Activated CD4-positive, CD25-positive, alpha-beta regulatory T cell treated with anti-CD3 and anti-CD28 coated beads, Interleukin-2, amount 50 U/mL, for 72 hours (primary cell): Measurements from ENCODE around the gene AQP10.
"Not testable (repeated sequence)": the region's sequence is repeated elsewhere in the genome, so short reads cannot be mapped to it uniquely, and the experiment has no call there.

Experiments
- DNase-seq: peaks from one replicate; pipeline ENCODE4 v3.0.0; 2021

AQP10 gene

GRCh38 chr1:154346276-154346917 lies 25.5 kb downstream of the AQP10 start:
- no peak for DNase-seq

GRCh38 chr1:154347961-154348360 lies 27.1 kb downstream of the AQP10 start:
- DNase-seq = no peak

GRCh38 chr1:154348429-154349076 lies 27.7 kb downstream of the AQP10 start:
- no peak for DNase-seq

- no peak for DNase-seq
Observed at GRCh38 chr1:154349121-154349520, 28.2 kb downstream of the AQP10 start.

GRCh38 chr1:154350383-154350782 lies 29.5 kb downstream of the AQP10 start:
- no peak for DNase-seq

- DNase-seq = no peak
Observed at GRCh38 chr1:154351363-154352068, 30.6 kb downstream of the AQP10 start.

- DNase-seq = no peak
Observed at GRCh38 chr1:154352245-154352580, 31.3 kb downstream of the AQP10 start.

- DNase-seq = peak; percentile 45
Observed at GRCh38 chr1:154352581-154353459, 31.9 kb downstream of the AQP10 start.

GRCh38 chr1:154353460-154353904 lies 32.6 kb downstream of the AQP10 start:
- DNase-seq = no peak

GRCh38 chr1:154353966-154354365 lies 33.1 kb downstream of the AQP10 start:
- DNase-seq = no peak

GRCh38 chr1:154358519-154358918 lies 37.6 kb downstream of the AQP10 start:
- no peak for DNase-seq

GRCh38 chr1:154360288-154360687 lies 39.4 kb downstream of the AQP10 start:
- DNase-seq = no peak

- not testable (repeated sequence) for DNase-seq
Observed at GRCh38 chr1:154360881-154361280, 40.0 kb downstream of the AQP10 start.

GRCh38 chr1:154361357-154361756 lies 40.5 kb downstream of the AQP10 start:
- no peak for DNase-seq

GRCh38 chr1:154371436-154371835 lies 50.5 kb downstream of the AQP10 start:
- no peak for DNase-seq

- not testable (repeated sequence) for DNase-seq
Observed at GRCh38 chr1:154373777-154374357, 53.0 kb downstream of the AQP10 start.
